ENCODE data around the gene CNKSR2.

- TF ChIP-seq GATA3 (IDR thresholded peaks at IDR 0.05; ENCODE audit: low read depth, low read length) (no peak), GATA2 (IDR thresholded peaks at IDR 0.05; ENCODE audit: low read depth, low read length) (no peak)
Observed at GRCh38 chrX:21700275-21700674, 326.1 kb downstream of the CNKSR2 start.
